GM12875 (cell line): ENCODE results near the gene POTEF.
"Not testable (repeated sequence)": the region's sequence is repeated elsewhere in the genome, so short reads cannot be mapped to it uniquely, and the experiment has no call there.

Experiments used
- H3K4me3 ChIP-seq: one replicate; pipeline ENCODE4 v1.5.1; 2011; ENCODE audit warnings: low read depth, low read length, control low read depth
- CTCF ChIP-seq: IDR thresholded peaks from 2 replicates; pipeline ENCODE4 v1.5.1; 2011; ENCODE audit warnings: low read depth, mild to moderate bottlenecking, control low read depth, inconsistent platforms, low read length, moderate library complexity, borderline replicate concordance; ENCODE audit not compliant: insufficient read depth

Gene POTEF

GRCh38 chr2:130025931-130026330, 103.1 kb downstream of the POTEF start:
- TF ChIP-seq CTCF = peak; percentile 11; the same call in 1 of the 2 replicates
- not testable (repeated sequence) for H3K4me3 ChIP-seq
